ENCODE data around the gene ATP5F1B.
A peak's percentile ranks its signal among the peaks of the same experiment; 100 is the strongest.
"Not testable (repeated sequence)": the region's sequence is repeated elsewhere in the genome, so short reads cannot be mapped to it uniquely, and the experiment has no call there.

ATP5F1B gene

GRCh38 chr12:56645717-56646446 lies at the start of gene ATP5F1B:
TSS of gene ATP5F1B (minus strand) at chr12:56645984. CDS start at chr12:56645963, 21 bp downstream.
- peak; percentile 85 for DNase-seq

- DNase-seq: no peak
Measured at GRCh38 chr12:56694161-56694560, 48.4 kb upstream of the ATP5F1B start.

- DNase-seq: no peak
Measured at GRCh38 chr12:56688846-56689109, 43.0 kb upstream of the ATP5F1B start.

- peak; percentile 97 for DNase-seq
Measured at GRCh38 chr12:56688129-56688845, 42.5 kb upstream of the ATP5F1B start, which contains the start of gene PTGES3. TSS of gene PTGES3 (minus strand) at chr12:56688284. CDS start at chr12:56687999, 285 bp downstream.

- DNase-seq: peak; percentile 60
Measured at GRCh38 chr12:56687223-56688128, 41.7 kb upstream of the ATP5F1B start.

GRCh38 chr12:56684745-56685359 lies 39.1 kb upstream of the ATP5F1B start:
- no peak for DNase-seq

GRCh38 chr12:56682323-56682722 lies 36.5 kb upstream of the ATP5F1B start:
- no peak for DNase-seq

GRCh38 chr12:56679883-56680575 lies 34.2 kb upstream of the ATP5F1B start:
- no peak for DNase-seq

GRCh38 chr12:56678852-56679251 lies 33.1 kb upstream of the ATP5F1B start:
- no peak for DNase-seq

- DNase-seq: no peak
Measured at GRCh38 chr12:56677680-56678079, 31.9 kb upstream of the ATP5F1B start.

- DNase-seq: no peak
Measured at GRCh38 chr12:56676851-56677580, 31.2 kb upstream of the ATP5F1B start.

- DNase-seq: no peak
Measured at GRCh38 chr12:56671608-56672007, 25.8 kb upstream of the ATP5F1B start.

GRCh38 chr12:56670836-56671235 lies 25.1 kb upstream of the ATP5F1B start:
- no peak for DNase-seq

GRCh38 chr12:56668197-56668457 lies 22.3 kb upstream of the ATP5F1B start:
- DNase-seq: no peak

- no peak for DNase-seq
Measured at GRCh38 chr12:56661979-56662638, 16.3 kb upstream of the ATP5F1B start.

GRCh38 chr12:56661560-56661959 lies 15.8 kb upstream of the ATP5F1B start:
- DNase-seq: no peak

GRCh38 chr12:56658921-56659320 lies 13.1 kb upstream of the ATP5F1B start:
- no peak for DNase-seq

- DNase-seq: no peak
Measured at GRCh38 chr12:56657416-56658379, 11.9 kb upstream of the ATP5F1B start.

GRCh38 chr12:56653781-56654180 lies 8.0 kb upstream of the ATP5F1B start:
- not testable (repeated sequence) for DNase-seq

- not testable (repeated sequence) for DNase-seq
Measured at GRCh38 chr12:56648023-56648422, 2.2 kb upstream of the ATP5F1B start.

Data from stimulated activated CD4-positive, alpha-beta T cell treated with anti-CD3 and anti-CD28 coated beads, Interleukin-4, amount 100 ng/mL, for 1 hour (primary cell).